Urinary bladder (tissue), 4 donors: ENCODE measurements around the gene OPN1MW. TPM values are rescaled to one million over a fixed set of nuclear protein-coding genes. Genes with fewer than 3 reads are reported as not detected.
"Not testable (repeated sequence)": the region's sequence is repeated elsewhere in the genome, so short reads cannot be mapped to it uniquely, and the experiment has no call there.

ENCODE experiments used
- DNase-seq: peaks from one replicate; pipeline ENCODE4 v3.0.0-alpha.2; 2015; ENCODE audit errors: extremely low spot score
- H3K27ac ChIP-seq: one replicate; pipeline ENCODE4 v1.5.1; 2013; ENCODE audit warnings: low read depth, mild to moderate bottlenecking, moderate library complexity
- H3K36me3 ChIP-seq: one replicate; pipeline ENCODE4 v1.6.1; 2013; ENCODE audit warnings: mild to moderate bottlenecking, moderate library complexity; ENCODE audit not compliant: insufficient read depth
- H3K4me1 ChIP-seq: one replicate; pipeline ENCODE4 v1.6.1; 2013; ENCODE audit warnings: mild to moderate bottlenecking, moderate library complexity; ENCODE audit not compliant: insufficient read depth
- H3K4me3 ChIP-seq: one replicate; pipeline ENCODE4 v1.5.1; 2013; ENCODE audit warnings: low read depth, low read length
- WGBS: extraction: QIAGEN DNeasy Blood & Tissue Kit; methylation state at CpG from one replicate; pipeline ENCODE4 v1.1.7; 2013; 5-methylcytosine and 5-hydroxymethylcytosine counted together
- polyA plus RNA-seq: library from polyadenylated mRNA; stranded (reverse); fragments of 200-250 nt; gene quantifications from one replicate; pipeline ENCODE4 v1.2.3, GENCODE V29; 2013
- total RNA-seq: library from RNA; depleted of rRNA; stranded (reverse); fragments of >200 nt; gene quantifications from one replicate; pipeline ENCODE4 v1.2.3, GENCODE V29; 2014
- donor health status: healthy with polysubstance abuse.
- donor health status: healthy.

OPN1MW gene
- total RNA-seq (not detected), polyA plus RNA-seq (not detected)

GRCh38 chrX:154182296-154182695 is at the start of gene OPN1MW:
Gene OPN1MW (plus strand): TSS chrX:154182596. CDS start chrX:154182678, 82 bp downstream.
- no CpG with 5 or more reads among the region's 14 CpGs for WGBS
- DNase-seq, H3K4me3 ChIP-seq, H3K4me1 ChIP-seq, H3K36me3 ChIP-seq, H3K27ac ChIP-seq: not testable (repeated sequence)

DNA sequence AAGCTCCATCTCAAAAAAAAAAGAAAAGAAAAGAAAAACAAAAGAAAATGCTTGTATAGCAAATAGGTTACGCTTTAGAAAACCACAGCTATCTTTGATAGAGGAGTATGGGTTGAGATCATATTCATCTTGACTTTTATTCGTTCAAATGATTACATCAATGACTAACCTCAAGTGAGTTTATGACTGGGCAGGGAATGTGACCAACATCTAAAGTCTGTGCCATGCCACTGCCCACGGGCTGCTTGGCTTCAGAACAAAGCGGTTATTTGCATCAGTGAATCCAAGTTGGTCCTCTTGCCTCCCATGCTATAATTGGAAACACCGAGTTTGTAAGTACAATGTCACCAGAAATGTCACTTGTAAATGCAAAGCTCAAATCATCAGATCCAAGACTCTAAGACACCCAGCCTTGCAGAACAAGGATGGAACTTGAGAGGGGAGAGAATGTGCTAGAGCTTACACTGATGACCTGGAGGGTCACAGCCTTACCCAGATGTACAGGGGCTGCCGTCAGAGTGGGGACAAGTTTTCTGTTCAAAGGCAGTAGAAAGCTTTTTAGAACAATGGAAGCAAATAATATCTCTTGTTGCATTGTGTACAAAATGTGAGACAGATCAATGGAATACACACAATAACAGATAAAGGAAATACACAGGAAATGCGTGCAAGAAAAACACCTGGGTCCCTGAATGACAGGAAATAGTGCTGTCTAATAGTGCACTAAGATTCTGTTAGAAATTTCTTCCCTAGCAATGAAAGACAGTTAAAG is 46.8 kb upstream of the OPN1MW start:
- no peak overlapping the region for H3K27ac ChIP-seq
- WGBS, result 80% methylated on average over 7 of the region's 7 CpGs
- H3K36me3 ChIP-seq, result no peaks in the 10 kb centered on the region
- no peak for DNase-seq
- H3K4me1 ChIP-seq, result no peaks in the 10 kb centered on the region
- no peak overlapping the region for H3K4me3 ChIP-seq

- Histone ChIP-seq H3K27ac (no peak overlapping the region), H3K4me1 (no peaks in the 10 kb centered on the region), H3K36me3 (no peaks in the 10 kb centered on the region), H3K4me3 (peak overlapping the region; percentile 11)
- no peak for DNase-seq
- 4% methylated on average over 44 of the region's 44 CpGs for WGBS
Observed at GRCh38 chrX:154136627-154137161, 45.7 kb upstream of the OPN1MW start.

DNA sequence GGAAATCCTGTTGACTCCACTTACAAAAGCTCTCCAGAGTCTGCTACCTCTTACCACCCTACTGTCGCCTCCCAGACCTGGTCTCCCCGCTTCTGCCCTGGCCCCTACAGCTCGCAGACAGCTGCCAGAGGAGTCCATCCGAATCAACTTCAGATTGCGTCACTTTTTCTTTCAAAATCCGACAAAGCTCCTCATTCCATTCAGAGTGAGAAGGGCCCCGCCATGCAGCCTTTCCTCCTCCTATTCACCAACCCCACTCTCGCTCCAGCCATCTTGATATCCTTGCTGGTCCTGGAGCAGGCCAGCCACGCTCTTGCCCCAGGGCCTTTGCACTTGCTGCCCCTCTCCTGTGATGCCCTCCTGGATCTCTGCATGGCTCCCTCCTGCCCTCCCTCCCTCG is 43.5 kb upstream of the OPN1MW start:
- no peak for DNase-seq
- Histone ChIP-seq H3K27ac (no peak overlapping the region), H3K4me3 (no peak overlapping the region), H3K4me1 (no peaks in the 10 kb centered on the region), H3K36me3 (no peaks in the 10 kb centered on the region)
- 95% methylated on average over 10 of the region's 10 CpGs for WGBS

- no peak for DNase-seq
- Histone ChIP-seq H3K36me3 (no peaks in the 10 kb centered on the region), H3K27ac (no peak overlapping the region), H3K4me3 (no peak overlapping the region), H3K4me1 (no peaks in the 10 kb centered on the region)
- WGBS, result 85% methylated on average over 12 of the region's 12 CpGs
Observed at GRCh38 chrX:154140206-154140605, 42.2 kb upstream of the OPN1MW start.

DNA sequence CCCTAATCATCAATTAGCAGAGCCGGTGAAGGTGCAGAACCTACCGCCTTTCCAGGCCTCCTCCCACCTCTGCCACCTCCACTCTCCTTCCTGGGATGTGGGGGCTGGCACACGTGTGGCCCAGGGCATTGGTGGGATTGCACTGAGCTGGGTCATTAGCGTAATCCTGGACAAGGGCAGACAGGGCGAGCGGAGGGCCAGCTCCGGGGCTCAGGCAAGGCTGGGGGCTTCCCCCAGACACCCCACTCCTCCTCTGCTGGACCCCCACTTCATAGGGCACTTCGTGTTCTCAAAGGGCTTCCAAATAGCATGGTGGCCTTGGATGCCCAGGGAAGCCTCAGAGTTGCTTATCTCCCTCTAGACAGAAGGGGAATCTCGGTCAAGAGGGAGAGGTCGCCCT is 41.7 kb upstream of the OPN1MW start:
- H3K4me3 ChIP-seq, result no peak overlapping the region
- no peaks in the 10 kb centered on the region for H3K36me3 ChIP-seq
- H3K27ac ChIP-seq, result no peak overlapping the region
- no peaks in the 10 kb centered on the region for H3K4me1 ChIP-seq
- DNase-seq, result no peak
- WGBS, result 88% methylated on average over 10 of the region's 10 CpGs

- Histone ChIP-seq H3K4me3 (no peak overlapping the region), H3K4me1 (no peaks in the 10 kb centered on the region), H3K36me3 (no peaks in the 10 kb centered on the region), H3K27ac (no peak overlapping the region)
- DNase-seq, result no peak
- WGBS, result 93% methylated on average over 8 of the region's 8 CpGs
Observed at GRCh38 chrX:154142386-154142785, 40.0 kb upstream of the OPN1MW start.

DNA sequence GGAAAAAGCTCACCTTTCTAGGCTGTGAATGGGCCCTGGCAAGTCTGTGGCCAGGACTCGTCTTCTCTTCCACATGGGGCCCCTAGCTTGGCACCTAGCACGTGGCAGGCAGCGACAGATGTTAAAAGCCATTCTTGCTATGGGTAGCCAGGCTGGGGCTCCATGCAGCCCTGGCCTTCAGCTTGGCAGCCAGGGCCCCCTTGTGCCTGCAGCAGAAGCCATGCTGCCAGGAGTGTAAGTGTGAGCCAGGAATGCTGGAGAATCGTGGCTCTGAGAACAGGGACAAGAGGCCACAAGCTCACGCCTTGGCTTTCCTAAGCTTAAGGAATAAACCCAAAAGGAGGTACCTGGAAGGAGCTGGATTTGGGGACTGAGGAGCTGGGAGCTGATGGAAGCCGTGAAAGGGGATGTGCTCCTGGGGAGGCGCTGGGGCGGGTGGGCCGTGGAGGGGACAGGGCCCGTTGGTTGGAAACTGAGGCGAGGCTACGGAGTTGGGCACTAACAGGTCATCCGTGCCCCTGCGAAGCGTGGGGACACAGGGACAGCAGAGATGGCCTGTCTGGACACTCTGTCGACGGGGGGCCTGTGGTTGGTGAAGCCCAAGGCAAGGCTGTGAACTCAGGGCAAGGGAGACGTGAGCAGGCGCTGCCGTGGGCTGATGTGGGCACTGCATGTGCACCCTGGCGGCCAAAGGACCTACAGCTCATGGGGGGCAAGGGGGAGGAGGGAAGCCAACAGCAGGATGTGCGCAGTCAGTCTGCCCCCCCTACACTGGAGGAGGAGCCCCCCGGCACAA is 39.2 kb upstream of the OPN1MW start:
- Histone ChIP-seq H3K4me3 (no peak overlapping the region), H3K36me3 (no peaks in the 10 kb centered on the region), H3K27ac (no peak overlapping the region), H3K4me1 (no peaks in the 10 kb centered on the region)
- WGBS, result 91% methylated on average over 23 of the region's 23 CpGs
- DNase-seq, result no peak

- H3K4me1 ChIP-seq, H3K27ac ChIP-seq, H3K36me3 ChIP-seq, H3K4me3 ChIP-seq, DNase-seq: not testable (repeated sequence)
- 96% methylated on average over 14 of the region's 15 CpGs for WGBS
Observed at GRCh38 chrX:154144010-154144409, 38.4 kb upstream of the OPN1MW start, which contains the start of gene OPN1LW. Gene OPN1LW (plus strand): TSS chrX:154144243. CDS start chrX:154144284, 41 bp downstream.

GRCh38 chrX:154151030-154151429 is 31.4 kb upstream of the OPN1MW start:
- H3K36me3 ChIP-seq, H3K4me3 ChIP-seq, DNase-seq, H3K27ac ChIP-seq, H3K4me1 ChIP-seq: not testable (repeated sequence)
- WGBS, result 100% methylated on average over 1 of the region's 6 CpGs

DNA sequence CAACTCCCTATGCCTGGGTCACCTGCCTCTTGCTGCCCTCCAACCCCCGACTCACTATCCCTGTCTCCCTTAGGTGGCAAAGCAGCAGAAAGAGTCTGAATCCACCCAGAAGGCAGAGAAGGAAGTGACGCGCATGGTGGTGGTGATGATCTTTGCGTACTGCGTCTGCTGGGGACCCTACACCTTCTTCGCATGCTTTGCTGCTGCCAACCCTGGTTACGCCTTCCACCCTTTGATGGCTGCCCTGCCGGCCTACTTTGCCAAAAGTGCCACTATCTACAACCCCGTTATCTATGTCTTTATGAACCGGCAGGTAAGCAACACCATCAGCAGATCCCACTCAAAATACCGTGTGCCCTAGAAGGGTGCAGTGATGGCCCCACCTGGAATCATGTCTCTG is 26.2 kb upstream of the OPN1MW start:
- over 99% methylated on average over 9 of the region's 11 CpGs for WGBS
- H3K4me3 ChIP-seq, DNase-seq, H3K36me3 ChIP-seq, H3K4me1 ChIP-seq, H3K27ac ChIP-seq: not testable (repeated sequence)

- not testable (repeated sequence) for H3K36me3 ChIP-seq, H3K4me3 ChIP-seq, H3K4me1 ChIP-seq, DNase-seq, H3K27ac ChIP-seq
- no CpG with 5 or more reads among the region's 2 CpGs for WGBS
Observed at GRCh38 chrX:154157207-154157606, 25.2 kb upstream of the OPN1MW start.

- not testable (repeated sequence) for DNase-seq
Observed at GRCh38 chrX:154159345-154159744, 23.1 kb upstream of the OPN1MW start.

DNA sequence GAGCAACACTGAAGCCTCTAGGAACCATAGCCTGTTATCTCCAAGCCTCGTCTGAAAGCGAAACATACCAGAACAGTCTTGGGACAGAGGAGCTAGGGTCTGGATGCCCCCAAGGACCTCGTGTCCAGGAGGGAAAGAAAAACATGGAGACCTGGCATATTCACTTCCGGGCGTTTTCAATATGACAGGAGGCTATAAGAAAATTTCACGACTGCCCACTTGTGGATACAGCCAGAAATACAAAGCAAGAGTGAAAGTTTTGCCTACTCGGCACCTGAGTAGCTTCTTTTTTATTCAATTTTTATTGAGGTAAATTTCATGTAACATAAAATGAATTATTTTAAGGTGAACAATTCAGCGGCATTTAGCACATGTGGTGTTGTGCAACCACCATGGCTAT is 17.5 kb upstream of the OPN1MW start:
- H3K4me3 ChIP-seq, H3K36me3 ChIP-seq, H3K27ac ChIP-seq, H3K4me1 ChIP-seq, DNase-seq: not testable (repeated sequence)
- WGBS, result no CpG with 5 or more reads among the region's 8 CpGs

More at GRCh38 chrX:154159345-154159744, 23.1 kb upstream of the OPN1MW start:
- not testable (repeated sequence) for H3K4me3 ChIP-seq, H3K27ac ChIP-seq, H3K4me1 ChIP-seq, H3K36me3 ChIP-seq
- no CpG with 5 or more reads among the region's 15 CpGs for WGBS
